Nephron (organoid): ENCODE data around the gene FREM2.
A peak's percentile ranks its signal among the peaks of the same experiment; 100 is the strongest.

ENCODE experiments used
- H3K27ac Mint-ChIP-seq, 3 experiments: 2 replicates each; pipeline ENCODE4 v1.8.0; 2020; ENCODE audit warnings: mixed read lengths in 3 of 3, mild to moderate bottlenecking in 2 of 3, moderate library complexity in 1 of 3
- H3K27me3 Mint-ChIP-seq: 2 replicates; pipeline ENCODE4 v1.8.0; 2021; ENCODE audit warnings: low read depth, mild to moderate bottlenecking, moderate library complexity, mixed read lengths
- H3K36me3 Mint-ChIP-seq: 2 replicates; pipeline ENCODE4 v1.8.0; 2020; ENCODE audit warnings: low read depth, mixed read lengths
- H3K4me1 Mint-ChIP-seq: 2 replicates; pipeline ENCODE4 v1.8.0; 2020; ENCODE audit warnings: mixed read lengths
- H3K4me3 Mint-ChIP-seq, 3 experiments: 2 replicates each; pipeline ENCODE4 v1.8.0; 2020; ENCODE audit warnings: mild to moderate bottlenecking in 3 of 3, mixed read lengths in 3 of 3, moderate library complexity in 2 of 3
- H3K9me3 Mint-ChIP-seq: 2 replicates; pipeline ENCODE4 v1.8.0; 2020; ENCODE audit warnings: mixed read lengths
- TF ChIP-seq, protein P1 (sequence below), 3 experiments: fragments of 200-600 bp; sonication (generic); IDR thresholded peaks; one replicate each; pipeline ENCODE4 v1.5.0; 2021; ENCODE audit warnings: antibody characterized with exemption in 3 of 3; ENCODE audit not compliant: unreplicated experiment in 3 of 3

Gene FREM2

DNA sequence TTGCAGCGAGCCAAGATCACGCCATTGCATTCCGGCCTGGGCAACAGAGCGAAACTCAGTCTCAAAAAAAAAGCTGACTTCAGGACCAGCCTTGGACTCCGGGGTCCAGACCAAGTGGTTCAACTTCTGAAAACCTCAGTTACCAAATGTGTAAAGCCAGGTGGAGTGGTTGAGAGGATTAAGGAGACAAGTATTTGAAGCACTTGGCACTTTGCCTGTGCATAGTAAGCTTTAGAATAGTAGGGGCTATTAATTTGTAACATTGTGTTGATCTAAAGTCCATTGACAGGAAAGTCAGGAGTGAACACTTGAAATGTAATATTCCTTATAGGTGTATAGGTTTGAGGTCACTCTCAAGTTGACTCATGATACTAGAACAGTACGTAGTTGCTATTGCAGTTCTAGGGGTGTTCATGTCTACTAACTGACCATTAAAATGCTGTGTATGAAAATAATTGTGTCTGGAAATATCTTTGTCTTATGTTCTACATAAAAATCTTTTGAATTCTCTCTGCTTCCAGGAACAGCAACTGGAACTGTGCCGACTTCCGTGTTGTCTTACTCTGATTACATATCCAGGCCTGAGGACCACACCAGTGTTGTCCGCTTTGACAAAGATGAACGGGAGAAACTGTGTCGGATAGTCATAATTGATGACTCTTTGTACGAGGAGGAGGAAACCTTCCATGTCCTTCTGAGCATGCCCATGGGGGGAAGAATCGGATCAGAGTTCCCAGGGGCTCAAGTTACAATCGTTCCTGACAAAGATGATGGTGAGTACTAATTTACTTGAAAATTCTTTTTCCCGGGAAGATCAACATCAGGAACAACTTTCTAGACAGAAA, 97.4 kb downstream of the FREM2 start:
- Mint-ChIP-seq H3K4me3 (peak overlapping the region; percentile 68 to 77 (median 75)), H3K9me3 (no peaks in the 10 kb centered on the region), H3K27me3 (no peaks in the 10 kb centered on the region), H3K27ac (peak overlapping the region; percentile 90 to 94 (median 92)), H3K4me1 (peaks cover 20% of the 10 kb centered on the region), H3K36me3 (peaks cover 11% of the 10 kb centered on the region)
- TF ChIP-seq, protein P1, sequence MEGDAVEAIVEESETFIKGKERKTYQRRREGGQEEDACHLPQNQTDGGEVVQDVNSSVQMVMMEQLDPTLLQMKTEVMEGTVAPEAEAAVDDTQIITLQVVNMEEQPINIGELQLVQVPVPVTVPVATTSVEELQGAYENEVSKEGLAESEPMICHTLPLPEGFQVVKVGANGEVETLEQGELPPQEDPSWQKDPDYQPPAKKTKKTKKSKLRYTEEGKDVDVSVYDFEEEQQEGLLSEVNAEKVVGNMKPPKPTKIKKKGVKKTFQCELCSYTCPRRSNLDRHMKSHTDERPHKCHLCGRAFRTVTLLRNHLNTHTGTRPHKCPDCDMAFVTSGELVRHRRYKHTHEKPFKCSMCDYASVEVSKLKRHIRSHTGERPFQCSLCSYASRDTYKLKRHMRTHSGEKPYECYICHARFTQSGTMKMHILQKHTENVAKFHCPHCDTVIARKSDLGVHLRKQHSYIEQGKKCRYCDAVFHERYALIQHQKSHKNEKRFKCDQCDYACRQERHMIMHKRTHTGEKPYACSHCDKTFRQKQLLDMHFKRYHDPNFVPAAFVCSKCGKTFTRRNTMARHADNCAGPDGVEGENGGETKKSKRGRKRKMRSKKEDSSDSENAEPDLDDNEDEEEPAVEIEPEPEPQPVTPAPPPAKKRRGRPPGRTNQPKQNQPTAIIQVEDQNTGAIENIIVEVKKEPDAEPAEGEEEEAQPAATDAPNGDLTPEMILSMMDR (IDR thresholded peaks at IDR 0.05; ENCODE audit: unreplicated experiment in 3 of 3), result no peak

DNA sequence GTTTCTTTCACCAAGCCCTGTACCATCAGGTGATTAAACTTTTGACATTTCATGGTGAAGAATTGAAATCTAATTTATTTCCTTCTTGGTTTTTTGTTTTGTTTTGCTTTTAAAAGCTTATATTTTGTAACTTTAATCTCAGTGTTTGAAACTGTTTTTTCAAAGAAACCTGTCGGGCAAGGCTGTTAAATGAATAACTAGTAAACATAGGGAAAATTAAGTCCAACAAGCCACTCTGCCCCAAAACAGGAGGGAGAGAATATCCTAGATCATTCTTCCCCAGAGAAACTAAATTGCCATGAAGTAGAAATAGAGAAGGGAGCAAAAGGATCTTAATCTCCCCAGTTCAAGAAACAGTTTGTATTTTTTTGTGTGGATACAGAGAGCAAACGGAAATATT, 98.2 kb downstream of the FREM2 start:
- Mint-ChIP-seq H3K27ac (peak overlapping the region; percentile 90 to 94 (median 92)), H3K4me3 (peak overlapping the region; percentile 68 to 77 (median 75)), H3K27me3 (no peaks in the 10 kb centered on the region), H3K4me1 (peaks cover 20% of the 10 kb centered on the region), H3K36me3 (peaks cover 11% of the 10 kb centered on the region), H3K9me3 (no peaks in the 10 kb centered on the region)
- TF ChIP-seq, protein P1 (IDR thresholded peaks at IDR 0.05; ENCODE audit: unreplicated experiment in 3 of 3), result no peak

DNA sequence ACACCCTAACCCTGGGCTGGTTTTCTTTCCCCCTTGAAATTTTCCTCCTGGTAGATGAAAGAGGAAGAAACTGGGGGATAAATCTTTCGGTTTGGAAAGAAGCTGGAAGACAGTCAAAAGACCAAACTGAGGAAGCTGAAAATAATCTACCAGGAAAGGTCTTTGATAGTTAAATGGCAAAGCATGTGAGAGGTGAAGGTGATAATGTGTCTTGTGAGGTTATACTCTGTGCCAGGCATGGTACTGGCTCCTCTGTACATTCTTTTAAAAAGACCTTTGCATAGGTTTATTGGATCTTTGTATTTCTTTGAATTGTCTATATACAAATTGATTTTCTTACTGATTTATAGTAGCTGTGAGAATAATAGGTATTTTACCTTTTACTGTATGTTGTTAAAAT, 98.6 kb downstream of the FREM2 start:
- TF ChIP-seq, protein P1 (IDR thresholded peaks at IDR 0.05; ENCODE audit: unreplicated experiment in 3 of 3), result no peak
- Mint-ChIP-seq H3K4me3 (peak overlapping the region; percentile 68 to 77 (median 75)), H3K4me1 (peaks cover 20% of the 10 kb centered on the region), H3K27ac (peak overlapping the region; percentile 90 to 94 (median 92)), H3K9me3 (no peaks in the 10 kb centered on the region), H3K27me3 (no peaks in the 10 kb centered on the region), H3K36me3 (peaks cover 11% of the 10 kb centered on the region)

DNA sequence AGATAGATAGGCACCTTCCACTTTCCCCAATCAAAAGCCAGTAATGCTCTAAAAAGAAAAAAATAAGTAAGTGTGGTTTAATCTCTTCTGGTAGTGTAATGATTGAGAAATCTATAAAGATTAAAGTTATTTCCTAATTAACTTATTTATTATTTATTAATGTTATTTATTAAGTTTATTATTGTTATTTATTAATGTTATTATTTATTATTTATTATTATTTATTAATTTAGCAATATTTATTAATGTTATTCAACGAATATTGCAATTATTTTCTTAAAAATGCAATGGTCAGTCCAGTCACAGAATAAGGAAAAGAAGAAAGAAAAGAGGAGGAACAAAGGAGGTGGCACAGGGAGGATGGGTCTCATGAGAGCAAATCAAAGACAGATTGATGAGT, 100.7 kb downstream of the FREM2 start:
- H3K36me3 Mint-ChIP-seq, result peaks cover 14% of the 10 kb centered on the region

DNA sequence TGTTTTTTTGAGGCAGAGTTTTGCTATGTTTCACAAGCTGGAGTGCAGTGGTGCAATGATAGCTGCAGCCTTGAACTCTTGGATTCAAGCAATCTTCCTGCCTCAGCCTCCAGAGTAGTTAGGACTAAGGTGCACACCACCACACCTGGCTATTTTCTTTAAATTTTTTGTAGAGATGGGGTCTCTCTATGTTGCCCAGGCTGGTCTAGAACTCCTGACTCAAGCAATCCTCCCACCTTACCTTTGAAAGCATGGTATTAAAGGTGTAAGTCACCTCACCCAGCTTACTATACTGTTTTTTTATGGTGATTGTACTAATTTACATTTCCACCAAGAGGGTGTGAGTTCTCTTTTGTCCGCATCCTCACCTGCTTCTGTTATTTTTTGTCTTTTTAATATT, 110.0 kb downstream of the FREM2 start:
- TF ChIP-seq, protein P1 (IDR thresholded peaks at IDR 0.05; ENCODE audit: unreplicated experiment in 3 of 3), result no peak
- no peaks in the 10 kb centered on the region for H3K27me3 Mint-ChIP-seq
- H3K27ac Mint-ChIP-seq, result no peak overlapping the region
- H3K4me3 Mint-ChIP-seq, result no peak overlapping the region
- H3K9me3 Mint-ChIP-seq, result peaks cover 8% of the 10 kb centered on the region
- H3K4me1 Mint-ChIP-seq, result no peaks in the 10 kb centered on the region
- H3K36me3 Mint-ChIP-seq, result peaks cover 14% of the 10 kb centered on the region

More for the DNA sequence above, 100.7 kb downstream of the FREM2 start:
- TF ChIP-seq, protein P1 (IDR thresholded peaks at IDR 0.05; ENCODE audit: unreplicated experiment in 3 of 3), result no peak
- Mint-ChIP-seq H3K9me3 (no peaks in the 10 kb centered on the region), H3K27ac (peak overlapping the region in 1 of 3 experiments; percentile 65), H3K4me3 (peak overlapping the region in 1 of 3 experiments; percentile 18), H3K27me3 (no peaks in the 10 kb centered on the region), H3K4me1 (peaks cover 20% of the 10 kb centered on the region)
